NCI-H2196 (cell line): ENCODE measurements around the gene MORC3.

Experiments
- DNase-seq: peaks from one replicate; lab custom pipeline; 2025; ENCODE audit not compliant: unreplicated experiment; lab: John Stamatoyannopoulos, UW

The MORC3 gene

GRCh38 chr21:36422279-36423098, 102.5 kb downstream of the MORC3 start:
- DNase-seq: peak; percentile 37

- DNase-seq: no peak
Observed at GRCh38 chr21:36423771-36424433, 103.9 kb downstream of the MORC3 start.

- no peak for DNase-seq
Observed at GRCh38 chr21:36424592-36424991, 104.6 kb downstream of the MORC3 start.

- no peak for DNase-seq
Observed at GRCh38 chr21:36425286-36425685, 105.3 kb downstream of the MORC3 start.
